NK-92 (cell line): ENCODE data around the gene PNKD.

Experiments
- DNase-seq: peaks from one replicate; lab custom pipeline; 2025; ENCODE audit not compliant: unreplicated experiment; lab: John Stamatoyannopoulos, UW

The PNKD gene

GRCh38 chr2:218315397-218315796 is 45.1 kb downstream of the PNKD start:
- no peak for DNase-seq

GRCh38 chr2:218317303-218317630 is 46.9 kb downstream of the PNKD start:
- no peak for DNase-seq

- DNase-seq, result no peak
These were observed 47.5 kb downstream of the PNKD start for GRCh38 chr2:218317835-218318234.

- no peak for DNase-seq
These were observed 47.9 kb downstream of the PNKD start for GRCh38 chr2:218318241-218318640.

- no peak for DNase-seq
These were observed 49.6 kb downstream of the PNKD start for GRCh38 chr2:218319813-218320365.

- no peak for DNase-seq
These were observed 50.5 kb downstream of the PNKD start for GRCh38 chr2:218320704-218321336.

GRCh38 chr2:218322768-218323525 is 52.6 kb downstream of the PNKD start:
- DNase-seq, result no peak

GRCh38 chr2:218323526-218324472 is 53.5 kb downstream of the PNKD start:
- DNase-seq, result no peak

- no peak for DNase-seq
These were observed 55.3 kb downstream of the PNKD start for GRCh38 chr2:218325566-218326160.

- DNase-seq, result no peak
These were observed 56.0 kb downstream of the PNKD start for GRCh38 chr2:218326315-218326714.

- no peak for DNase-seq
These were observed 57.3 kb downstream of the PNKD start for GRCh38 chr2:218327451-218328210.

- no peak for DNase-seq
These were observed 58.0 kb downstream of the PNKD start for GRCh38 chr2:218328294-218328693.

- DNase-seq, result no peak
These were observed 58.9 kb downstream of the PNKD start for GRCh38 chr2:218329027-218329825.

- no peak for DNase-seq
These were observed 59.7 kb downstream of the PNKD start for GRCh38 chr2:218329826-218330593.

- no peak for DNase-seq
These were observed 61.4 kb downstream of the PNKD start for GRCh38 chr2:218331745-218332144.

GRCh38 chr2:218332288-218332687 is 62.0 kb downstream of the PNKD start:
- no peak for DNase-seq

- DNase-seq, result no peak
These were observed 62.8 kb downstream of the PNKD start for GRCh38 chr2:218332920-218333645.

GRCh38 chr2:218334531-218334930 is 64.2 kb downstream of the PNKD start:
- DNase-seq, result no peak
